PFSK-1 (cell line): ENCODE data around the gene OR1S1. TPM values are rescaled to one million over a fixed set of nuclear protein-coding genes. Genes with fewer than 3 reads are reported as not detected.
"Not testable (repeated sequence)": the region's sequence is repeated elsewhere in the genome, so short reads cannot be mapped to it uniquely, and the experiment has no call there.

ENCODE experiments used
- FOXP2 ChIP-seq: optimal IDR thresholded peaks from 2 replicates; pipeline ENCODE3; 2011; ENCODE audit warnings: borderline replicate concordance, control low read depth, inconsistent platforms; ENCODE audit not compliant: insufficient read depth; ENCODE audit errors: extremely low read length, extremely low read depth
- POLR2AphosphoS5 ChIP-seq: IDR thresholded peaks from 2 replicates; pipeline ENCODE4 v1.6.1; 2012; ENCODE audit warnings: low read depth, mild to moderate bottlenecking, control low read depth, low read length, moderate library complexity
- REST ChIP-seq, 2 experiments: IDR thresholded peaks; 2 replicates each; pipeline versions ENCODE4 v1.6.1 to v1.8.0; 2011 to 2012; ENCODE audit warnings: low read depth in 2 of 2, low read length in 2 of 2, control low read depth in 1 of 2, inconsistent platforms in 1 of 2, mild to moderate bottlenecking in 1 of 2, moderate library complexity in 1 of 2; ENCODE audit not compliant: insufficient read depth in 1 of 2
- SIN3A ChIP-seq: IDR thresholded peaks from 2 replicates; pipeline ENCODE4 v1.6.1; 2012; ENCODE audit warnings: mild to moderate bottlenecking, low read length, moderate library complexity, borderline replicate concordance; ENCODE audit not compliant: insufficient read depth
- TAF1 ChIP-seq: IDR thresholded peaks from 2 replicates; pipeline ENCODE4 v1.6.1; 2012; ENCODE audit warnings: low read length, control low read depth, borderline replicate concordance; ENCODE audit not compliant: insufficient read depth
- polyA plus RNA-seq: library from polyadenylated mRNA; unstranded; fragments of >200 nt; gene quantifications from one replicate; pipeline ENCODE4 v1.2.1, GENCODE V29; 2012; ENCODE audit warnings: low read depth, missing spikeins; ENCODE audit not compliant: insufficient read length

OR1S1 gene
- not detected for polyA plus RNA-seq

GRCh38 chr11:58212420-58212819, at the start of gene OR1S1:
Gene OR1S1, plus strand, starts transcription at chr11:58212720.
- TF ChIP-seq REST (IDR thresholded peaks at IDR 0.05; ENCODE audit: insufficient read depth in 1 of 2, low read depth in 2 of 2, low read length in 2 of 2); TAF1; POLR2AphosphoS5: not testable (repeated sequence)

DNA sequence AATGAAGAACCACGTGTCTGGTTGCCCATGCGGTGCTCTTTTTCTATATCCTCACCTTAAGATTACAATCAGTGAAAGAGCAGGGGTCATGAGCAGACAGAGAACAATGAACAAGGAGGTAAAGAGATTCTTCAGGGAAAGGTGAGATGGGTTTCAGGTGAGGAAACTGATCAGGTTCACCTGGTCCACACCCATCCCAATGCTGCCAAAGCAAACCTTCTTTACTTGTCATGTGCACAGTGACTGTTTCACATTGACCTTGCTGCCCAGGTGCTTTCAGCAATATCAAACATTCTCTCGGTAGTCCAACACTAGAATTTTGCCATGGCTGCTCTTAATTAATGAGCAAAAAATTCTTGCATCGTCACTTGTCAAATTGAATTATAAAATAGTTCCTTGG, 48.1 kb upstream of the OR1S1 start:
- no peak for TF ChIP-seq REST (IDR thresholded peaks at IDR 0.05; ENCODE audit: insufficient read depth in 1 of 2, low read depth in 2 of 2, low read length in 2 of 2)
- no peak for TF ChIP-seq TAF1
- TF ChIP-seq POLR2AphosphoS5: no peak
- TF ChIP-seq SIN3A: no peak
- TF ChIP-seq FOXP2: no peak

GRCh38 chr11:58164990-58165389, 47.5 kb upstream of the OR1S1 start:
- TF ChIP-seq TAF1 (no peak), REST (IDR thresholded peaks at IDR 0.05; ENCODE audit: insufficient read depth in 1 of 2, low read depth in 2 of 2, low read length in 2 of 2) (no peak), SIN3A (no peak)

DNA sequence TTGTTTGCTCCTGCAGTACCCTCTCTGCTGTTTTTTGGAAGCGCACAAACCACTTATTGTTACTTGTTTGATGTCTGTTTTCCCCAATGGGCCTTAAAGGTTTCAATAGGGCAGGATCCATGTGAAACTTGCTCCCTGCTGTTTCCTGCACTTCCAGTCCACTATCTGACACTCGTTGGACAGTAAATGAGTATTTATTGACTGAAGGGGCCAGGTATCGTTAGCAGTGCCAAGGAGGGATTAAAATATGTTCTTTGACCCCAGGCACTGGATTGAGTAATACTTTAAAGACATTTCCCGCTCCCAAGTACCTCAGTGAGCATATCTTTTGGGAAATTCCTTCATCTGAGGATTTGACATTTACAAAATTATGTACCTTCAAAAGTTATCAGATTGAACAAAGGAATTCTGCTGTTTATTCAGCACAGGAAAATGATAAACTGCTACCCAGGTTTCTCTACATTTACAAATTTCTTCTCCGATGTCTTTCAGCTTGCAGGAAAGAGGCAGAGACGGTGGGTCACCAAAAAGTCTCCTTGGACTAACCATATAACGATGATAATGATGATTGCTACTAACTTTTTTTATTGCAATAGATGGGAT, 46.9 kb upstream of the OR1S1 start:
- no peak for TF ChIP-seq POLR2AphosphoS5
- TF ChIP-seq TAF1: no peak
- no peak for TF ChIP-seq FOXP2
- no peak for TF ChIP-seq REST (IDR thresholded peaks at IDR 0.05; ENCODE audit: insufficient read depth in 1 of 2, low read depth in 2 of 2, low read length in 2 of 2)

DNA sequence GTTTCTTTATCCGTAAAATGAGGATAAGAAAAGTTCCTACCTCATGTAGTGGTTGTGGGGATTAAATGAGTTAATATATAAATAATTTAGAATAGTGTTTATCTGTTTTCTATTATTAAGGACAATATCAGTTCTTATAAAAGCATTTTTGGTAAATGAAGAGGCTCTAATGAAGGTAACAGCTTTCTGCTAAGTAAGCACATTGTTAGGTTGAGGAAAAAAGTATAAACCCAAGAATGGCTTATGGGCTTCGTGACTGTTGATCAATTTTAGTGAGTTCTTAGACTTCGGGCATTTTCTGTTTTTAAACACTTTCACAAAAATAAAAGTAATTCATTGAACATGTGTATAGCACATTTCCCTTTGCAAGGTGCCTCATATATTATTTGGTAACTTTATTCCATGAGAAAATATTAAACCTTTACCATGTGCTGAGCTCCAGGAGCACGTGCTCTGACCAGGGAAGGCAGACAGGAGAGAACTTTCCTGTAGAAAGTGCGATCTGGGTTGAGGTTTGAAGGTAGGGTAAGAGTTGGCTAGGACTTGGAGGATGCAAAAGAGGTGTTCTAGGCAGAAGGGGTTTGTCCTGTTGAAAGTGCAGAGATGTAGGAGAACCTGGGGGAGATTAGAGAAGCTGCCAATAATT, 35.0 kb upstream of the OR1S1 start:
- TF ChIP-seq FOXP2: no peak
